NCI-H748 (cell line): ENCODE measurements around the gene PTTG2.

Experiments used
- DNase-seq: peaks from one replicate; lab custom pipeline; 2025; ENCODE audit not compliant: unreplicated experiment; lab: John Stamatoyannopoulos, UW

Gene PTTG2

GRCh38 chr4:37982736-37983135 is 22.5 kb downstream of the PTTG2 start:
- no peak for DNase-seq

- no peak for DNase-seq
Observed at GRCh38 chr4:37983951-37984350, 23.8 kb downstream of the PTTG2 start.

- DNase-seq, result no peak
Observed at GRCh38 chr4:37985730-37986275, 25.6 kb downstream of the PTTG2 start.

GRCh38 chr4:37988670-37989069 is 28.5 kb downstream of the PTTG2 start:
- peak; percentile 20 for DNase-seq

- no peak for DNase-seq
Observed at GRCh38 chr4:37989398-37990260, 29.4 kb downstream of the PTTG2 start.

GRCh38 chr4:37990731-37991245 is 30.6 kb downstream of the PTTG2 start:
- DNase-seq, result no peak

GRCh38 chr4:37991623-37992410 is 31.6 kb downstream of the PTTG2 start:
- no peak for DNase-seq

- DNase-seq, result no peak
Observed at GRCh38 chr4:37993806-37994205, 33.6 kb downstream of the PTTG2 start.

- no peak for DNase-seq
Observed at GRCh38 chr4:37994569-37994968, 34.4 kb downstream of the PTTG2 start.

- no peak for DNase-seq
Observed at GRCh38 chr4:37995299-37995821, 35.2 kb downstream of the PTTG2 start.

- no peak for DNase-seq
Observed at GRCh38 chr4:37995981-37996775, 36.0 kb downstream of the PTTG2 start.

GRCh38 chr4:37998226-37998625 is 38.0 kb downstream of the PTTG2 start:
- no peak for DNase-seq

GRCh38 chr4:37999000-37999716 is 39.0 kb downstream of the PTTG2 start:
- peak; percentile 77 for DNase-seq

- peak; percentile 5 for DNase-seq
Observed at GRCh38 chr4:37999965-38000364, 39.8 kb downstream of the PTTG2 start.

- no peak for DNase-seq
Observed at GRCh38 chr4:38001927-38002326, 41.7 kb downstream of the PTTG2 start.

GRCh38 chr4:38002451-38003071 is 42.4 kb downstream of the PTTG2 start:
- no peak for DNase-seq

- DNase-seq, result no peak
Observed at GRCh38 chr4:38003102-38003501, 42.9 kb downstream of the PTTG2 start.

GRCh38 chr4:38003628-38004027 is 43.4 kb downstream of the PTTG2 start:
- DNase-seq, result no peak

- no peak for DNase-seq
Observed at GRCh38 chr4:38004062-38004461, 43.9 kb downstream of the PTTG2 start.
